Left colon (tissue), 2 donors: ENCODE data around the gene ADAMTS15. TPM values are rescaled to one million over a fixed set of nuclear protein-coding genes. Genes with fewer than 3 reads are reported as not detected.
A peak's percentile ranks its signal among the peaks of the same experiment; 100 is the strongest.

ENCODE experiments used
- ATAC-seq: fragments of 200-7000 bp; cut with Tn5 transposase; one replicate; pipeline ENCODE4 v1.9.1; 2020; ENCODE audit warnings: mild to moderate bottlenecking, moderate library complexity
- DNase-seq, 2 donors: peaks; one replicate each; pipeline ENCODE4 v3.0.0-alpha.2; 2020
- intact Hi-C, 2 donors: fragments of 100-400 bp; cut with DNase I in 1 of 2; cut with micrococcal nuclease in 1 of 2; formaldehyde crosslinking; loops; one replicate each; pipeline versions ENCODE4 v1.11.2 to v1.14.0; 2022; cut with DNase I, micrococcal nuclease
- total RNA-seq, 2 donors: library from RNA; stranded (reverse); fragmentation: NEBNext Ultra II Directional; extraction: Animal tissue kit (Norgen Biotek cat#: 25700); gene quantifications; one replicate each; pipeline ENCODE4 v1.2.1, GENCODE V29; 2021
- donor health status: DM: no; HTN: no; CAD: no.
- donor health status: DM: yes; HTN: yes; CAD: no.

ADAMTS15 gene
- total RNA-seq, 2 donors from 2014 or later = 3.6 to 4.4 TPM

DNA sequence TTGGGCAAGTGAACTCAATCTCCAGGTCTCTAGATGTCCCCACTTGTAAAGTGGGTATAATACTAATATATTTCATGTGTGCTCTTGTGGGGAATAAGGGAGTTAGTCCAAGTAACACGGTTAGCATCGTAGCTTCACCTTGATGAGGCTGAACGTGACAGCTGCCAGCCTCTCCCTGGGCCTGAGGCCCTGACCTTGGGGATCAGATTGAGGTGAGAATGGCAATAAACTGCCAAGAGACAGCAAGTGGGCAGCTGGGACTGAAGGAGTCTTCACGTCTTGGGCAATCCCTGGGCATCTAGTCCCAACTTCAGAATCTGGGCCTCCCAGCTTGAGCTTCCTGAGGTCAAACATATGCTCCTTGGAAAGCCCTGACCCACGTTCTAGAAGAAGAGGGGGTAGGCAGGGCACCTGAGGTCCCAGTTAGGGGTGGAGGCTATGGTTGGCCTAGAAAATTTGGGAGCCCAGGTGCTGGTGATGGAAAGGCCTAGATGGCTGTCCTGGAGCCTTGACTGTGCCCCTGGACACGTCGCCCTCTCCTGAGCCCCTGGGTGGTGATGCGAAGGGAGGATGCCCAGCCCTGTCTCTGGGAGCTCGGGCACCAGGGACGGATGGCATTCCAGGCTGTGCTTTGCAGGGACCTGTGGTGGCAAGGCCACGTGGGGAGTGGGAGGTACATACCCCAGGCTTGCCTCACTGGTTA lies 23.4 kb downstream of the ADAMTS15 start:
- intact Hi-C loops = no loop called here
- DNase-seq (no peak), ATAC-seq (no peak)

- no peak for ATAC-seq
- intact Hi-C loops = no loop called here
- DNase-seq = no peak
Measured at GRCh38 chr11:130472434-130472961, 24.1 kb downstream of the ADAMTS15 start.

GRCh38 chr11:130473056-130473794 lies 24.8 kb downstream of the ADAMTS15 start:
- DNase-seq = no peak
- intact Hi-C loops = no loop called here
- no peak for ATAC-seq

- no peak for ATAC-seq
- no peak for DNase-seq
- intact Hi-C loops = no loop called here
Measured at GRCh38 chr11:130473795-130474377, 25.4 kb downstream of the ADAMTS15 start.

DNA sequence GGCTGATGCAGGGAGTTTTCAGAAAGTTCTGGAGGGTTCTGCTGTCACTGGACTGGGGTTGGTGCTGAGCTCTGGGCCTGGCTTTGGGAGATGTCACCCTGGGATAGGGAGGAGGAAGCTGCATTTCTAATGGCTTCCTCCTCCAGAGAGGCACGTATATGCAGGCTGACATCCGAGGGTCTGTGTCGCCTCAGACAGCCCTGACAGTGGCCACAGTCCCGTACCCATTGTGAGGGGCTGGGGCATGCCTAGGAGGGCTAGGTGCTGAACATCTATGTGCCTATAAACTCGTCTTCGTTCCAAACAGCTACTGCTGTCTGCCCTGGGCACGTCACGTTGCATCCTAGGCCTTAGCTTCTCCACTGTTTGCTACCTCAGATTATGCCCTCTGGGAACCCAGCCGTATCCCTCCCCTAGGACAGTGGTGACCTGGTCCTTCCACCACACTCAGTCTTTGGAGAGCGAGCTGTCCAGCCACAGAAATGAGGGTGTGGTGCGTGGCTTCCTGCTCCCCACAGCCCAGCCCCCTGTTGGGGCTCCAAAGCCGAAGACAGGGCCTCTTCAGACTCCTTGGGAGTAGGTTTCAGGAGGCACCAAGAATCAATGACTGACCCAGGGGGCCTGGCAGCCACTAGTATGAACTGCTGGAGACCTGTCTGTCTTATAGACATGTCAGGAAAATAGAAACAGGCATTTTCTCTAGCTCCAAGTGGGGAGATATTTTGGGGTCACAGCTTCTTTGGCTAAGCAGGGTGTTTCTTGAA lies 26.4 kb downstream of the ADAMTS15 start:
- ATAC-seq = no peak
- DNase-seq = no peak
- intact Hi-C loops = no loop called here

DNA sequence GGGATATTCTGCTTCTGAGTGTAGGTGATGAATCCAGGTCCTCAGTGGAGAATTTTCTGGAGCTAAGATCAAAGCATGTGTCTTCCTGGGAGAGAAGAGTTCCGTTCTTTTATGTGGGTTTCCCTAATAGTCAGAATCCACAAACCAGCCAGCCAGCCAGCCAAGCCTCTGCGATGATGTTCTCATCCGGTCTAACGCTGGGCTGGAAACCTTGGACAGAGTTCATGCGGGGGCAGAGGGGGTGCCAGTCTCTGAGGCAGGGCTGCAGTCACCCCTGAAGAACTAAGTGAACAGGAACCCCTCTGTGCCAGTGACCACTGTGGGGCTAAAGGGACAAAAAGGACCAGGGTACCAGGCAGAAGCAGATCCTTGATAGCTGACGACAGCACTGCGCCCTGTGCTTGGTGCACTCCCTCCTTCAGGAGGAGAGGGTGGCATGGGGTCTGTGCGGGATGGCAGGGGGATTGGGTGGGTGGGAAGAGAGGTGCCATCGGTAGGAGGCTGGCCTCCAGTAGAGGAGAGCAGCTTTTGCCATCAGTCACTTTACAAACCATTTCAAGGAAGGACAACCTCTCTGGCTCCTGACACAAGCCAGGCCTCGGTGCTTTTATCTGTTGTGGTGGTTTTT lies 27.1 kb downstream of the ADAMTS15 start:
- intact Hi-C loops = no loop called here
- no peak for DNase-seq
- no peak for ATAC-seq

GRCh38 chr11:130476200-130476921 lies 27.9 kb downstream of the ADAMTS15 start:
- DNase-seq (no peak), ATAC-seq (no peak)
- intact Hi-C loops = no loop called here

- ATAC-seq (no peak), DNase-seq (no peak)
- intact Hi-C loops = no loop called here
Measured at GRCh38 chr11:130476922-130477491, 28.6 kb downstream of the ADAMTS15 start.

GRCh38 chr11:130477586-130478203 lies 29.2 kb downstream of the ADAMTS15 start:
- intact Hi-C loops = no loop called here
- DNase-seq = no peak

GRCh38 chr11:130478204-130478701 lies 29.8 kb downstream of the ADAMTS15 start:
- peak; percentile 18 for ATAC-seq
- intact Hi-C loops = no loop called here
- peak; percentile 35 to 49 for DNase-seq

More at GRCh38 chr11:130477586-130478203, 29.2 kb downstream of the ADAMTS15 start:
- ATAC-seq = no peak

GRCh38 chr11:130478881-130479280 lies 30.4 kb downstream of the ADAMTS15 start:
- no peak for DNase-seq
- intact Hi-C loops = no loop called here
- no peak for ATAC-seq

- ATAC-seq = no peak
- no peak for DNase-seq
- intact Hi-C loops = no loop called here
Measured at GRCh38 chr11:130480186-130480585, 31.7 kb downstream of the ADAMTS15 start.

GRCh38 chr11:130480711-130481140 lies 32.3 kb downstream of the ADAMTS15 start:
- ATAC-seq (no peak), DNase-seq (no peak)
- intact Hi-C loops = no loop called here

DNA sequence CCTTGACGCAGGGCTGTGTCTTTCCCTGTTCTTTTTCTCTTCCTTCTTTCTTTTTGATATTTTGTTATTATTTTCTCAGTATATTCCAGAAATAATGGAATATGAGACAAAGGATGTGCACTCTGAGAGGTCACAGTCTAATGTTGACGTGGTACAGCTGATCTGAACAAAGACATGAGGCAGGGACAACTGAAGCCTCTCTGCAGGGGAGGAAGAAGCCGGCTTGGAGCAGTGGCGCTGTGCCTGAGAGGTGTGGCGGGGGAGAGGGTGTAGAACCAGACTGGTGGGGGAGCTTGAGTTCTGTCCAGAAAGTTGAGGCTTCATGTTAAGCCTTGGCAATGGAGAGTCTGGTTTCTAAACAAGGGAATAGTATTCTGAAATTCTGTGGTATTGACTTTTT lies 34.7 kb downstream of the ADAMTS15 start:
- no peak for DNase-seq
- ATAC-seq = no peak
- intact Hi-C loops = no loop called here

GRCh38 chr11:130485983-130486382 lies 37.5 kb downstream of the ADAMTS15 start:
- ATAC-seq (no peak), DNase-seq (no peak)
- intact Hi-C loops = no loop called here

DNA sequence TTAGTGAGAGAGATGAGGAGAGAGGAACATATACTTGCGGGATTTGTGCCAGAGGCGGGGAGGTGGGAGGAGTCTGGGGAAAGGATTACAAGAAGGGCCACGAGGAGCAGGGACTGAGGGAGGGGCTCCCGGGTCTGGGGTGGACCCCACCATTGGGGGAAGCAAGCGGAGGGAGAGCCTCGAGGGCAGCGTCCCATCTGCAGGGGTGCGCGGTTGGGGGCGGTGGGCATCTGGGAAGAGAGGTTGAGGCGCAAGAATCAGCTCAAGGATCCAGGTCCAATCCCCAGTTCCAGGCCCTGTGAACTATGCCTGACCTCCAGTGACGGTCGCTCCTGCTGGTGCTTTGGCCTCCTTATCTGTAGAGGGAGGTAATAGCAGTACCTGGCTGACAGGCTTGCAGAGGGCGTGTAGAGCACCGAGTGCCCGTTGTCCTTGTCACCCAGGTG lies 38.0 kb downstream of the ADAMTS15 start:
- no peak for DNase-seq
- ATAC-seq = peak; percentile 45
- intact Hi-C loops = no loop called here
